ENCODE data around the gene DNAH14.

- TF ChIP-seq, protein P1, sequence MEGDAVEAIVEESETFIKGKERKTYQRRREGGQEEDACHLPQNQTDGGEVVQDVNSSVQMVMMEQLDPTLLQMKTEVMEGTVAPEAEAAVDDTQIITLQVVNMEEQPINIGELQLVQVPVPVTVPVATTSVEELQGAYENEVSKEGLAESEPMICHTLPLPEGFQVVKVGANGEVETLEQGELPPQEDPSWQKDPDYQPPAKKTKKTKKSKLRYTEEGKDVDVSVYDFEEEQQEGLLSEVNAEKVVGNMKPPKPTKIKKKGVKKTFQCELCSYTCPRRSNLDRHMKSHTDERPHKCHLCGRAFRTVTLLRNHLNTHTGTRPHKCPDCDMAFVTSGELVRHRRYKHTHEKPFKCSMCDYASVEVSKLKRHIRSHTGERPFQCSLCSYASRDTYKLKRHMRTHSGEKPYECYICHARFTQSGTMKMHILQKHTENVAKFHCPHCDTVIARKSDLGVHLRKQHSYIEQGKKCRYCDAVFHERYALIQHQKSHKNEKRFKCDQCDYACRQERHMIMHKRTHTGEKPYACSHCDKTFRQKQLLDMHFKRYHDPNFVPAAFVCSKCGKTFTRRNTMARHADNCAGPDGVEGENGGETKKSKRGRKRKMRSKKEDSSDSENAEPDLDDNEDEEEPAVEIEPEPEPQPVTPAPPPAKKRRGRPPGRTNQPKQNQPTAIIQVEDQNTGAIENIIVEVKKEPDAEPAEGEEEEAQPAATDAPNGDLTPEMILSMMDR (IDR thresholded peaks at IDR 0.05; ENCODE audit: poor library complexity, severe bottlenecking) = no peak
- no peak for TF ChIP-seq EP300 (conservative IDR thresholded peaks at IDR 0.05; ENCODE audit: poor library complexity, severe bottlenecking)
- TF ChIP-seq POLR2AphosphoS5 (IDR thresholded peaks at IDR 0.05) = no peak
- TF ChIP-seq EZH2 (IDR thresholded peaks at IDR 0.05; ENCODE audit: borderline replicate concordance, insufficient read depth, low read length, poor library complexity, severe bottlenecking) = no peak
- TF ChIP-seq, protein P2, sequence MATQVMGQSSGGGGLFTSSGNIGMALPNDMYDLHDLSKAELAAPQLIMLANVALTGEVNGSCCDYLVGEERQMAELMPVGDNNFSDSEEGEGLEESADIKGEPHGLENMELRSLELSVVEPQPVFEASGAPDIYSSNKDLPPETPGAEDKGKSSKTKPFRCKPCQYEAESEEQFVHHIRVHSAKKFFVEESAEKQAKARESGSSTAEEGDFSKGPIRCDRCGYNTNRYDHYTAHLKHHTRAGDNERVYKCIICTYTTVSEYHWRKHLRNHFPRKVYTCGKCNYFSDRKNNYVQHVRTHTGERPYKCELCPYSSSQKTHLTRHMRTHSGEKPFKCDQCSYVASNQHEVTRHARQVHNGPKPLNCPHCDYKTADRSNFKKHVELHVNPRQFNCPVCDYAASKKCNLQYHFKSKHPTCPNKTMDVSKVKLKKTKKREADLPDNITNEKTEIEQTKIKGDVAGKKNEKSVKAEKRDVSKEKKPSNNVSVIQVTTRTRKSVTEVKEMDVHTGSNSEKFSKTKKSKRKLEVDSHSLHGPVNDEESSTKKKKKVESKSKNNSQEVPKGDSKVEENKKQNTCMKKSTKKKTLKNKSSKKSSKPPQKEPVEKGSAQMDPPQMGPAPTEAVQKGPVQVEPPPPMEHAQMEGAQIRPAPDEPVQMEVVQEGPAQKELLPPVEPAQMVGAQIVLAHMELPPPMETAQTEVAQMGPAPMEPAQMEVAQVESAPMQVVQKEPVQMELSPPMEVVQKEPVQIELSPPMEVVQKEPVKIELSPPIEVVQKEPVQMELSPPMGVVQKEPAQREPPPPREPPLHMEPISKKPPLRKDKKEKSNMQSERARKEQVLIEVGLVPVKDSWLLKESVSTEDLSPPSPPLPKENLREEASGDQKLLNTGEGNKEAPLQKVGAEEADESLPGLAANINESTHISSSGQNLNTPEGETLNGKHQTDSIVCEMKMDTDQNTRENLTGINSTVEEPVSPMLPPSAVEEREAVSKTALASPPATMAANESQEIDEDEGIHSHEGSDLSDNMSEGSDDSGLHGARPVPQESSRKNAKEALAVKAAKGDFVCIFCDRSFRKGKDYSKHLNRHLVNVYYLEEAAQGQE (IDR thresholded peaks at IDR 0.05; ENCODE audit: borderline replicate concordance) = no peak
Observed at GRCh38 chr1:225396357-225396756, 466.9 kb downstream of the DNAH14 start.
